ENCODE data around the gene PLAAT5. TPM values are rescaled to one million over a fixed set of nuclear protein-coding genes. Genes with fewer than 3 reads are reported as not detected.
"Not testable (repeated sequence)": the region's sequence is repeated elsewhere in the genome, so short reads cannot be mapped to it uniquely, and the experiment has no call there.

The PLAAT5 gene
- total and polyA plus RNA-seq, 2 donors (not counting 3 experiments of a cell fraction or from before 2014, with no cell fraction given): not detected

GRCh38 chr11:63529373-63529772, 38.4 kb upstream of the PLAAT5 start:
- H3K27me3 ChIP-seq (ENCODE audit: control insufficient read depth in 2 of 2, insufficient read depth in 2 of 2, low read length in 2 of 2); FAIRE-seq; intact Hi-C loops (cut with micrococcal nuclease); H4K20me1 ChIP-seq (replicated peaks; ENCODE audit: control insufficient read depth, extremely low read depth, insufficient read depth, low read length); H3K9ac ChIP-seq (replicated peaks; ENCODE audit: extremely low read depth, insufficient read depth, low read length); H3K27ac ChIP-seq (ENCODE audit: insufficient read depth, low read depth, low read length); H3K4me2 ChIP-seq (ENCODE audit: insufficient read depth, low read length); H3K9me1 ChIP-seq (replicated peaks; ENCODE audit: control insufficient read depth, extremely low read depth, insufficient read depth, low read length); BruUV-seq (replicated peaks); H3K4me3 ChIP-seq (replicated peaks in 1 of 3; ENCODE audit: insufficient read depth in 1 of 3, low read depth in 1 of 3, low read length in 3 of 3); DNase-seq (ENCODE audit: low read depth, low spot score); H2AFZ ChIP-seq (ENCODE audit: low read depth, low read length); dilution Hi-C loops (cut with MboI; ENCODE audit: extremely low pct_ligation_motif_present, low sequenced_read_pairs); POLR2A ChIA-PET; H3K4me1 ChIP-seq (ENCODE audit: control insufficient read depth, extremely low read depth, insufficient read depth, low read length); H3K36me3 ChIP-seq (ENCODE audit: control insufficient read depth in 2 of 2, extremely low read depth in 1 of 2, insufficient read depth in 2 of 2, low read length in 2 of 2); H3K9me3 ChIP-seq (replicated peaks; ENCODE audit: control insufficient read depth, insufficient read depth, low read length); H3K79me2 ChIP-seq (ENCODE audit: control insufficient read depth, insufficient read depth, low read length): not testable (repeated sequence)
- CTCF ChIA-PET: interaction anchor here (1.9 kb wide), 1 partner anchor 50 kb away, joined by 6 read pairs; no protein-coding TSS in a partner anchor

GRCh38 chr11:63528729-63529278, 37.8 kb upstream of the PLAAT5 start:
- H3K27me3 ChIP-seq (ENCODE audit: control insufficient read depth in 2 of 2, insufficient read depth in 2 of 2, low read length in 2 of 2); H4K20me1 ChIP-seq (replicated peaks; ENCODE audit: control insufficient read depth, extremely low read depth, insufficient read depth, low read length); H3K27ac ChIP-seq (ENCODE audit: insufficient read depth, low read depth, low read length); H3K9me1 ChIP-seq (replicated peaks; ENCODE audit: control insufficient read depth, extremely low read depth, insufficient read depth, low read length); H3K9me3 ChIP-seq (replicated peaks; ENCODE audit: control insufficient read depth, insufficient read depth, low read length); intact Hi-C loops (cut with micrococcal nuclease); H3K4me1 ChIP-seq (ENCODE audit: control insufficient read depth, extremely low read depth, insufficient read depth, low read length); BruUV-seq (replicated peaks); H3K4me3 ChIP-seq (replicated peaks in 1 of 3; ENCODE audit: insufficient read depth in 1 of 3, low read depth in 1 of 3, low read length in 3 of 3); H3K4me2 ChIP-seq (ENCODE audit: insufficient read depth, low read length); H3K36me3 ChIP-seq (ENCODE audit: control insufficient read depth in 2 of 2, extremely low read depth in 1 of 2, insufficient read depth in 2 of 2, low read length in 2 of 2); dilution Hi-C loops (cut with MboI; ENCODE audit: extremely low pct_ligation_motif_present, low sequenced_read_pairs); H3K79me2 ChIP-seq (ENCODE audit: control insufficient read depth, insufficient read depth, low read length); FAIRE-seq; H3K9ac ChIP-seq (replicated peaks; ENCODE audit: extremely low read depth, insufficient read depth, low read length); POLR2A ChIA-PET; H2AFZ ChIP-seq (ENCODE audit: low read depth, low read length); DNase-seq (ENCODE audit: low read depth, low spot score): not testable (repeated sequence)
- CTCF ChIA-PET: interaction anchor here (1.9 kb wide), 1 partner anchor 50 kb away, joined by 6 read pairs; no protein-coding TSS in a partner anchor

GRCh38 chr11:63528156-63528555, 37.2 kb upstream of the PLAAT5 start:
- DNase-seq (ENCODE audit: low read depth, low spot score); BruUV-seq (replicated peaks); H3K27ac ChIP-seq (ENCODE audit: insufficient read depth, low read depth, low read length); POLR2A ChIA-PET; H2AFZ ChIP-seq (ENCODE audit: low read depth, low read length); H3K9me3 ChIP-seq (replicated peaks; ENCODE audit: control insufficient read depth, insufficient read depth, low read length); dilution Hi-C loops (cut with MboI; ENCODE audit: extremely low pct_ligation_motif_present, low sequenced_read_pairs); H3K4me2 ChIP-seq (ENCODE audit: insufficient read depth, low read length); H3K9me1 ChIP-seq (replicated peaks; ENCODE audit: control insufficient read depth, extremely low read depth, insufficient read depth, low read length); H3K4me3 ChIP-seq (replicated peaks in 1 of 3; ENCODE audit: insufficient read depth in 1 of 3, low read depth in 1 of 3, low read length in 3 of 3); H3K4me1 ChIP-seq (ENCODE audit: control insufficient read depth, extremely low read depth, insufficient read depth, low read length); H3K79me2 ChIP-seq (ENCODE audit: control insufficient read depth, insufficient read depth, low read length); H3K27me3 ChIP-seq (ENCODE audit: control insufficient read depth in 2 of 2, insufficient read depth in 2 of 2, low read length in 2 of 2); intact Hi-C loops (cut with micrococcal nuclease); H3K36me3 ChIP-seq (ENCODE audit: control insufficient read depth in 2 of 2, extremely low read depth in 1 of 2, insufficient read depth in 2 of 2, low read length in 2 of 2); H3K9ac ChIP-seq (replicated peaks; ENCODE audit: extremely low read depth, insufficient read depth, low read length); CTCF ChIA-PET; FAIRE-seq; H4K20me1 ChIP-seq (replicated peaks; ENCODE audit: control insufficient read depth, extremely low read depth, insufficient read depth, low read length): not testable (repeated sequence)
